MM.1S (cell line): Measurements from ENCODE around the gene ESYT1.

Experiments
- DNase-seq: peaks from one replicate; pipeline ENCODE4 v3.0.0-alpha.2; 2015
- H2AFZ ChIP-seq: fragments of 300-600 bp; sonication (generic); 2 replicates; pipeline ENCODE4 v1.6.0; 2016; ENCODE audit warnings: antibody characterized with exemption, low read length
- H3F3A ChIP-seq: fragments of 300-600 bp; sonication (generic); 2 replicates; pipeline ENCODE4 v1.6.1; 2016; ENCODE audit warnings: mild to moderate bottlenecking, antibody characterized with exemption, low read length, moderate library complexity, mixed read lengths; ENCODE audit not compliant: insufficient read depth
- H3K27ac ChIP-seq: fragments of 300-600 bp; sonication (generic); 2 replicates; pipeline ENCODE4 v1.5.1; 2016; ENCODE audit warnings: mild to moderate bottlenecking, low read length
- H3K27me3 ChIP-seq: fragments of 300-600 bp; sonication (generic); replicated peaks from 2 replicates; pipeline ENCODE4 v1.6.0; 2016; ENCODE audit warnings: low read length; ENCODE audit not compliant: insufficient read depth
- H3K36me3 ChIP-seq: fragments of 300-600 bp; sonication (generic); replicated peaks from 2 replicates; pipeline ENCODE4 v1.6.1; 2016; ENCODE audit warnings: mild to moderate bottlenecking, low read length, mixed read lengths; ENCODE audit not compliant: insufficient read depth
- H3K4me1 ChIP-seq: fragments of 300-600 bp; sonication (generic); 2 replicates; pipeline ENCODE4 v1.6.1; 2016; ENCODE audit warnings: low read length, mixed read lengths
- H3K4me2 ChIP-seq: fragments of 300-600 bp; sonication (generic); 2 replicates; pipeline ENCODE4 v1.6.0; 2016; ENCODE audit warnings: low read depth, low read length
- H3K4me3 ChIP-seq: fragments of 300-600 bp; sonication (generic); 2 replicates; pipeline ENCODE4 v1.5.1; 2016; ENCODE audit warnings: low read length, mixed read lengths
- H3K79me2 ChIP-seq: fragments of 300-600 bp; sonication (generic); 2 replicates; pipeline ENCODE4 v1.6.1; 2016; ENCODE audit warnings: mixed run types, low read length, mixed read lengths
- H3K9ac ChIP-seq: fragments of 300-600 bp; sonication (generic); 2 replicates; pipeline ENCODE4 v1.6.1; 2016; ENCODE audit warnings: low read length, mixed read lengths
- H3K9me2 ChIP-seq: fragments of 300-600 bp; sonication (generic); replicated peaks from 2 replicates; pipeline ENCODE4 v1.6.1; 2016; ENCODE audit warnings: mild to moderate bottlenecking, low read length, mixed read lengths; ENCODE audit not compliant: insufficient read depth
- H3K9me3 ChIP-seq: fragments of 300-600 bp; sonication (generic); replicated peaks from 2 replicates; pipeline ENCODE4 v1.6.1; 2016; ENCODE audit warnings: mild to moderate bottlenecking, low read length, mixed read lengths; ENCODE audit not compliant: insufficient read depth
- H4K20me1 ChIP-seq: fragments of 300-600 bp; sonication (generic); 2 replicates; pipeline ENCODE4 v1.6.1; 2016; ENCODE audit warnings: mild to moderate bottlenecking, low read length, moderate library complexity, mixed read lengths; ENCODE audit not compliant: insufficient read depth
- EZH2 ChIP-seq: fragments of 300-600 bp; sonication (generic); optimal IDR thresholded peaks from 2 replicates; pipeline ENCODE3; 2017; ENCODE audit warnings: low read depth, mild to moderate bottlenecking, antibody characterized with exemption, low read length, mixed read lengths
- EZH2phosphoT487 ChIP-seq: fragments of 300-600 bp; sonication (generic); IDR thresholded peaks from 2 replicates; pipeline ENCODE4 v1.6.1; 2018; ENCODE audit warnings: antibody characterized with exemption, low read length
- TF ChIP-seq, protein P1 (sequence below): fragments of 300-600 bp; sonication (generic); IDR thresholded peaks from 2 replicates; pipeline ENCODE4 v1.5.1; 2016; ENCODE audit warnings: antibody characterized with exemption, low read length, mixed read lengths

ESYT1 gene

DNA sequence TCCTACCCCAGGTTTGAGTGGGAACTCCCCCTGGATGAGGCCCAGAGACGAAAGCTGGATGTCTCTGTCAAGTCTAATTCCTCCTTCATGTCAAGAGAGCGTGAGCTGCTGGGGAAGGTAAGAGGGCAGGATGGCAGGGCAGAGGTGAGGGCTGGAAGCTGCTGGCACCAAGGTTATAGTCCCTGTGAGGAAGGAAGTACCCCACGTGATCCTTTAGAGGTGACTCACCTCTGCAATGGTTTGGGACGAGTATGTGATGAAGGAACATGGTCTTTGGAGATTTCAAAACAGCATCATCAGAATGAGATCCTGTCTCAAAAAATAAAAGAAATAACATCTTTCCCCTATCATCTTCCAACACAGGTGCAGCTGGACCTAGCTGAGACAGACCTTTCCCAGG is 15.2 kb downstream of the ESYT1 start:
- H3F3A ChIP-seq = 0 out of 2 replicates have a peak, but pooled peaks cover 11% of the 10 kb centered on the region

DNA sequence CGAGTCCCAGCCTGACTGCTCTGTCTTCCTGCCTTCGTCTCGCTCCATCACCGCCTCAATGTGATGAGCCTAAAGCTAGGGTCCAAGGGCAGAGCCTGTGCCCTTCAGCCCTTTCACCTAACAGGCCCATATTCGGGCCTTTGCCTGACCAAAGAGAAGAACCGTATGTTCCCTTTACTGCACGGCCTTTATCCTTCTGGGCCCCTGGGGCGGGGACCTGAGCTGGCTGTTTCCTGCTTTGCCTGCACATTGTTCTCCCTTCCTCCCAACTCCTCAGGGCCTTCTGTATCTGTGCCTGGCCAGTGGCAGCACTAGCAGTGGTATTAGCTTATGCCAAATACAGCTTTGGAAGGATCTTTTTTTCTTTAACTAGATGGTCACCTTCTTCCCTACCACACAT is 15.8 kb downstream of the ESYT1 start:
- no peaks in the 10 kb centered on the region; the same call in none of the 2 replicates for H3K36me3 ChIP-seq
- TF ChIP-seq EZH2phosphoT487 (no peak), EZH2 (no peak)
- TF ChIP-seq, protein P1, sequence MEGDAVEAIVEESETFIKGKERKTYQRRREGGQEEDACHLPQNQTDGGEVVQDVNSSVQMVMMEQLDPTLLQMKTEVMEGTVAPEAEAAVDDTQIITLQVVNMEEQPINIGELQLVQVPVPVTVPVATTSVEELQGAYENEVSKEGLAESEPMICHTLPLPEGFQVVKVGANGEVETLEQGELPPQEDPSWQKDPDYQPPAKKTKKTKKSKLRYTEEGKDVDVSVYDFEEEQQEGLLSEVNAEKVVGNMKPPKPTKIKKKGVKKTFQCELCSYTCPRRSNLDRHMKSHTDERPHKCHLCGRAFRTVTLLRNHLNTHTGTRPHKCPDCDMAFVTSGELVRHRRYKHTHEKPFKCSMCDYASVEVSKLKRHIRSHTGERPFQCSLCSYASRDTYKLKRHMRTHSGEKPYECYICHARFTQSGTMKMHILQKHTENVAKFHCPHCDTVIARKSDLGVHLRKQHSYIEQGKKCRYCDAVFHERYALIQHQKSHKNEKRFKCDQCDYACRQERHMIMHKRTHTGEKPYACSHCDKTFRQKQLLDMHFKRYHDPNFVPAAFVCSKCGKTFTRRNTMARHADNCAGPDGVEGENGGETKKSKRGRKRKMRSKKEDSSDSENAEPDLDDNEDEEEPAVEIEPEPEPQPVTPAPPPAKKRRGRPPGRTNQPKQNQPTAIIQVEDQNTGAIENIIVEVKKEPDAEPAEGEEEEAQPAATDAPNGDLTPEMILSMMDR = no peak
- H3K4me3 ChIP-seq = no peak overlapping the region
- no peak for DNase-seq
- H3K4me2 ChIP-seq = no peak overlapping the region
- H3K27me3 ChIP-seq = no peaks in the 10 kb centered on the region
- no peaks in the 10 kb centered on the region for H3K9me2 ChIP-seq
- H3K79me2 ChIP-seq = no peaks in the 10 kb centered on the region
- H3F3A ChIP-seq = 0 out of 2 replicates have a peak, but pooled peaks cover 11% of the 10 kb centered on the region
- no peak overlapping the region for H3K27ac ChIP-seq
- no peaks in the 10 kb centered on the region for H3K4me1 ChIP-seq
- no peaks in the 10 kb centered on the region for H3K9me3 ChIP-seq
- no peaks in the 10 kb centered on the region for H4K20me1 ChIP-seq
- H3K9ac ChIP-seq = no peak overlapping the region
- H2AFZ ChIP-seq = no peak overlapping the region

More for the DNA sequence above, 15.2 kb downstream of the ESYT1 start:
- Histone ChIP-seq H3K27me3 (no peaks in the 10 kb centered on the region), H3K27ac (no peak overlapping the region), H3K36me3 (no peaks in the 10 kb centered on the region; the same call in none of the 2 replicates), H3K9me3 (no peaks in the 10 kb centered on the region), H3K9ac (no peak overlapping the region), H3K9me2 (no peaks in the 10 kb centered on the region), H3K4me1 (no peaks in the 10 kb centered on the region), H2AFZ (no peak overlapping the region), H3K79me2 (no peaks in the 10 kb centered on the region), H4K20me1 (no peaks in the 10 kb centered on the region), H3K4me2 (no peak overlapping the region), H3K4me3 (no peak overlapping the region)
- no peak for DNase-seq
- TF ChIP-seq, protein P1 = no peak
- no peak for TF ChIP-seq EZH2phosphoT487
- TF ChIP-seq EZH2 = no peak

DNA sequence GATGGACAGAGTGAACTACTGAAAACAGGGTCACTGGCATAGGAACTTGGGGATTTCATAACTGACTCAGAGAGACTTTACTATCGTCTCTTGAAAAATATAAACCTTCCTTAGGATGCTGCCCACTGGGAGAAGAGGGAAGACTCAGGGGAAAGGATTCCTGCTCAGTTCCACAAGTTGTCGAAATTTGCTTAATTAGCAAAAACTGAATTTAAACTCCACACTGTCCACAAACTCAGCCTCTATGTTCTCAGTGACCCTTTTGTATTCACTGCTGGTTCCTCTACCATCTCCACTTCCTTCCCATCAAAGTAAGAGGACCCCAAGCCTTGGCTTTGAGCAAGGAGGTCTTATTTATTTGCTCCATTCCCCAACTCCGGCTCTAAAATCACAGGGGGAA is 17.1 kb downstream of the ESYT1 start:
- Histone ChIP-seq H4K20me1 (no peaks in the 10 kb centered on the region), H3K9me3 (no peaks in the 10 kb centered on the region), H3K9me2 (no peaks in the 10 kb centered on the region), H3K27me3 (no peaks in the 10 kb centered on the region), H3K4me2 (no peak overlapping the region), H3K36me3 (no peaks in the 10 kb centered on the region; the same call in none of the 2 replicates), H2AFZ (no peak overlapping the region), H3K9ac (no peak overlapping the region), H3K79me2 (no peaks in the 10 kb centered on the region), H3K4me1 (no peaks in the 10 kb centered on the region), H3K4me3 (no peak overlapping the region), H3K27ac (no peak overlapping the region), H3F3A (0 out of 2 replicates have a peak, but pooled peaks cover 11% of the 10 kb centered on the region)
- TF ChIP-seq, protein P1 = no peak
- no peak for TF ChIP-seq EZH2
- TF ChIP-seq EZH2phosphoT487 = no peak
- no peak for DNase-seq
